Caki2 (cell line): ENCODE data around the gene HNRNPD. TPM values are rescaled to one million over a fixed set of nuclear protein-coding genes. Genes with fewer than 3 reads are reported as not detected.
"Not testable (repeated sequence)": the region's sequence is repeated elsewhere in the genome, so short reads cannot be mapped to it uniquely, and the experiment has no call there.

ENCODE experiments used
- DNase-seq: peaks from one replicate; pipeline ENCODE4 v3.0.0-alpha.2; 2015; ENCODE audit warnings: low read depth
- in situ Hi-C: cut with HindIII; loops from 2 replicates; pipeline ENCODE4 v1.10.0; 2016; ENCODE audit warnings: low sequenced_read_pairs, low pct_unique_long_range_greater_than_20kb, mixed read lengths
- total RNA-seq: library from RNA; depleted of rRNA; stranded (reverse); fragments of >200 nt; shearing (Covaris generic); gene quantifications from 2 replicates; pipeline ENCODE4 v1.2.3, GENCODE V29; 2014; ENCODE audit warnings: low replicate concordance; rRNA removed

The HNRNPD gene, protein sequence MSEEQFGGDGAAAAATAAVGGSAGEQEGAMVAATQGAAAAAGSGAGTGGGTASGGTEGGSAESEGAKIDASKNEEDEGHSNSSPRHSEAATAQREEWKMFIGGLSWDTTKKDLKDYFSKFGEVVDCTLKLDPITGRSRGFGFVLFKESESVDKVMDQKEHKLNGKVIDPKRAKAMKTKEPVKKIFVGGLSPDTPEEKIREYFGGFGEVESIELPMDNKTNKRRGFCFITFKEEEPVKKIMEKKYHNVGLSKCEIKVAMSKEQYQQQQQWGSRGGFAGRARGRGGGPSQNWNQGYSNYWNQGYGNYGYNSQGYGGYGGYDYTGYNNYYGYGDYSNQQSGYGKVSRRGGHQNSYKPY
- 24.0 and 42.8 TPM in 2 replicates for total RNA-seq

DNA sequence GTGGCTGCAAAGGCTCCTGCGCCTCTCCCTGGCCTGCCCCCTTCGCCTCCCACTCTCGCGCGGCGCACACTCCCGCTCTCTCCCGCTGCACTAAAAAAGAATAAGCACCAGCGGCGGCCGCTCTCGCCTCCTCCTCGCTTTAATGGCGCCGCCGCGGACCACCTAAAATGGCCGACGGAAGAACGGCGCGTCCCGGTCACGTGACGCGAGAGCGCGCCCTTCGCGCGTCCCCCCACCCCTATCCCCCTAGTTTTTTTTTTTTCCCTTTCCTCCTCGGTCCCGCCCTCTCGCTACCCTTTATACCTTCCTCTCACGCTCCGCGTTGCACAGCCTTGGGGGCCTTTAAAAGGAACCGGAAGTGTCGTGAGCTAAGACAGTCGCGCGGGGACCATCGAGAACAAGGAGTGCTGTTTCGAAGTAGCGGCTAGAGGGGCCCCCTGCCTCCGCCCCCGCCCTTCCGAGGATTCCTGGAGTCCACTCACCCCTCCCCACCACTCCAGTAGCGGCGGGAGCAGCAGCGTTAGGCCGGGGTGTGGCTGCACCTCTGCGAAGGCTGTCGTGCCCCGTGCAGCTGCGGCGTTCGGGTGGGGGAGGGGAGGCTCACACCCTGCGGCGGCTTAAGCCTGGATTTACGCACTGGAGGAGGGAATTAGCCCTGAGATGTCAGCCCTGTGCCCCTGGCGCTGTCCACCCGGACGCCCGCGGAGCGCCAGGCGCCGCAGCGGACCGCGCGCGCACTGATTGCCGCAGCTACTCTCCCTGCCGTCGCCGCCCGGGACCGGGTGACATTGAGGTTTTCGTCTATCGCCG is at the start of gene HNRNPD:
Gene HNRNPD, minus strand, starts transcription at position 176 of the 810 bp plus-strand sequence. CDS start 313 bp downstream, outside the sequence.
- peak; percentile 99 for DNase-seq
- in situ Hi-C loops = loop anchor here (10.0 kb wide), 1 partner anchor 51 kb away; no protein-coding TSS in a partner anchor

DNA sequence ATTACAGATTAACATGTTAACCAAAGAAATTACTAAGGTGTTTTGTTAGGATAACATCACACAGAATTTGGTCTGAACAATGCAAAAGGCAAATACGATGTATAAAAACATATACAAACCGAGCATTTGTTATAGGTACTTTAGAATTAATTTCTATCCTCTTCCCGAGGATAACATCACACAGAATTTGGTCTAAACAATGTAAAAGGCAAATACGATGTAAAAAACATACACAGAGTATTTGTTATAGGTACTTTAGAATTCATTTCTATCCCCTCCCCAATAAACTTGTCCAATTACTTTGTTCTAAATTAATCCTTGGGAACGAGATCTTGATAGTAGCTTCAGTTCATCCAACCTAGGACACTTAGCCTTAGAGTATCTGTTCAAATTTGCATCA is 48.8 kb upstream of the HNRNPD start:
- in situ Hi-C loops = loop anchor here (10.0 kb wide), 1 partner anchor 48 kb away; the partner anchor contains the start of gene HNRNPD
- DNase-seq = no peak

DNA sequence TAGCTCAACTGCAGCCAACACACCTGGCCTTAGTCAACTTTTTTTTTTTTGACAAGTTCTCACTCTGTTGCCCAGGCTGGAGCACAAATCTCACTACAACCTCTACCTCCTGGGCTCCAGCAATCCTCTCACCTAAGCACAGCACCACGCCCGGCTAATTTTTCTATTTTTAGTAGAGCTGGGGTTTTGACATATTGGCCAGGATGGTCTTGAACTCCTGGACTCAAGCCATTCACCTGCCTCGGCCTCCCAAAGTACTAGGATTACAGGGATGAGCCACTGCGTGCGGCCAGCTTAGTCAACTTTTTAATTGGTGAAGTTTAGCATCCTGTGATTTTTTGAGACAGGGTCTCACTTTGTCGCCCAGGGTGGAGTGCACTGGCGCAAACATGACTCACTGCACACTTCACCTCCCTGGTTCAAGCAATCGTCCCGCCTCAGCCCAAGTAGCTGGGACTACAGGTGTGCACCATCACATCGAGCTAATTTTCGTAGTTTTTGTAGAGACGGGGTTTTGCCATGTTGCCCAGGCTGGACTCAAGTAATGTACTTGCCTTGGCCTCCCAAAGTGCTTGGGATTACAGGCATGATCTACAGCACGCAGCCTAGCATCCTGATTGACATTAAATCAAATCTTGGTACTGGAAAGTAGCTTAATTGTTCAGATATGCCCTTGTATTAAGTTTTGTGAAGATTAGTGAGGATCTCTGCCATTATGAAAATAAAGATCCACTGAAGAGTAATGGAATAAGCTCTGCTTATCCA is 48.2 kb upstream of the HNRNPD start:
- in situ Hi-C loops = loop anchor here (10.0 kb wide), 1 partner anchor 47 kb away; the partner anchor contains the start of gene HNRNPD
- DNase-seq = no peak

GRCh38 chr4:82419451-82419850 is 45.7 kb upstream of the HNRNPD start:
- in situ Hi-C loops = no loop called here
- no peak for DNase-seq

- in situ Hi-C loops = no loop called here
- no peak for DNase-seq
Measured at GRCh38 chr4:82415922-82416365, 42.2 kb upstream of the HNRNPD start.

DNA sequence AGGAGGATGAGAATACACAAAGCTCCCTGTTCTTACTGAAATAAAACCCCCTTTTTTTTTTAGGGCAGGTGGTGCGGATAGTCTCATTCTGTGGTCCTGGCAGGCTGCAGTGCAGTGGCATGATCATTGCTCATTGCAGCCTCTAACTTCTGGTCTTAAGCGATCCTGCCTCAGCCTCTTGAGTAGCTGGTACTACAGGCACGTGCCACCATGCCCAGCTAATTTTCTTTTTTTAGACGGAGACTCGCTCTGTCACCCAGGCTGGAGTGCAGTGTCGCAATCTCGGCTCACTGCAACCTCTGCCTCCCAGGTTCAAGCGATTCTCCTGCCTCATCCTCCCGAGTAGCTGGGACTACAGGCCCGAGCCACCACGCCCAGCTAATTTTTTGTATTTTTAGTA is 41.3 kb upstream of the HNRNPD start:
- DNase-seq, in situ Hi-C loops: not testable (repeated sequence)

DNA sequence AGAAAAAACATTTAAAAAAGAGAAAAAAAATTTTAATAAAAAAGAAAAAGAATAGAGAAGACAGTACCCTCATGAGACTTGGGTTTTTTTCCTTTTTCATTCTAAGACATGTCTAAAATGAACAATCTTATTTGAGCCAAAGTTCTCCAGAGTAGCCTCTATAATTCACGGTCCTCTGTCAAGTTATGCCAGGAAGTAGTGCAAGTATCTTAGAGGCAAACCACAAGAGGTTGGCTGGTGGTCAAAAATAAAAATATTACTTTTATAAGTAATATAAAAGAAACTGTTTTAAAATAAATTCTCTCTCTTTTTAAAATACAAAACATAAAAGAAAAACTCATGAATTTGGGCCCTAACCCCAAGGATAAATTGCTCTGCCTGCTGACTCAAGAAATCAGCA is 29.9 kb upstream of the HNRNPD start:
- in situ Hi-C loops = no loop called here

DNA sequence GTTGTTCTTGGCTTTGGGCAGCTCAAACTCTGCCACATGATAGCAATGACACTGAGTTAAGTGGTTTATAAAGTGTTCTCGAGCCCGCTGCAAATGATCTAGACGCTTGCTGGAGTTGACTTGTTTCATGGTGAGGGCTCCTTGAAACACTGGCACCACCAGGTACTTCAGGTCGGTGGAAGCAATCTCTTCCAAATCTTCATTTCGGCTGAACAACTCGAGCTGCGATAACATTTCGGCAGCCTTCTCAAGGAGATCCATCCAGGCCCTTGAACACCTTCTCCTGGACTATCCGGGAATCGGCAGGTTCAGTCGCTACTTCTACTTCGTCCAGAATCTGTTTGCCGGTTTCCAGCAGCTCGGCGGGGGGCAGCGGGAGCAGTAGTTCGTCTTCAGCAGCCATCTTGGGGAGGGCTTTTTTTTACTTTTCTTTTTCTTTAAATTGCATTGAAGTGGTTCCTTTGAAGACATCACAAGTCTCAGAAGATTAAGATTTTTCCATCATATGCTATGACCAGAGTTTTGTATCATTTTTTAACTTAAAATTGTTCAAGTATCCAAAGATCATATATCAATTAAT is 28.5 kb upstream of the HNRNPD start:
- in situ Hi-C loops = no loop called here
- DNase-seq = no peak

More for the DNA sequence above, 29.9 kb upstream of the HNRNPD start:
- DNase-seq = no peak

DNA sequence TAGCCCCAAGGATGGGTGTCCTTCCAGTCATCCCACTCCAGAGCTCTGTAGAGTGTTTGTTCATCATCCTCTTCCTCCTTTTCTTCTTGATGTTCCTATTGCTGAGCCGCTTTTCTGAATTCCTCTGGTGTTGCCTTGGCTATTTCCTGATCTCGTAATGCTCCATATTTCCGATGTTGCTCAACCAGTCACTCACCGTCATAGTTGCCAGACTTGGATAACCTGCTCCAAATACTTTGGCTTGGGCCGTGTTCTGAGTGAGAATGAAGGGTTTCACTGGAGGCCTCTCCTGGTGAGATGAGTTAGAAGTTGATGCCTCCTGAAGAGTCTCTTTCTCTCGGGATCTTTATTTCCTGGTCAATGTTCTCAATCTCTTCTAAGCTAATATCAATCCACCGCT is 27.8 kb upstream of the HNRNPD start:
- in situ Hi-C loops = no loop called here
- no peak for DNase-seq

DNA sequence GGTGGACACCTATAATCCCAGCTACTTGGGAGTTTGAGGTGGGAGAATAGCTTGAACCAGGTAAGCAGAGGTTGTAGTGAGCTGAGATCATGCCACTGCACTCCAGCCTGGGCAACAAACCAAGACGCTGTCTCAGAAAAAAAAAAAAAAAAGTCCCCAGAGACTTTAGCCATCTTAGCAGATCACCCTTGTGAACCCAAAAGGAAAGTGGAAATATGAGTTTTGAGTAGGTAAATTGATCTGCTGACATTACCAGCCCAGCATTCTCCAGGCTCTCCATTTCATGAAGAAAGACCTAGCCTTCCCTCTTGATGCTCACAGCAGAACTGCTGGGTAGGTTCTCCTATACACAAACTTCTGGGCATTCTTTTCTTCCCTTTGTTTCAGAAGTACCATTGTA is 24.5 kb upstream of the HNRNPD start:
- in situ Hi-C loops = no loop called here
- DNase-seq = no peak

- no peak for DNase-seq
- in situ Hi-C loops = no loop called here
Measured at GRCh38 chr4:82397527-82397926, 23.7 kb upstream of the HNRNPD start.

GRCh38 chr4:82394896-82395295 is 21.1 kb upstream of the HNRNPD start:
- DNase-seq = peak; percentile 80

GRCh38 chr4:82390061-82390460 is 16.3 kb upstream of the HNRNPD start:
- DNase-seq, in situ Hi-C loops: not testable (repeated sequence)

More at GRCh38 chr4:82394896-82395295, 21.1 kb upstream of the HNRNPD start:
- in situ Hi-C loops = no loop called here

- in situ Hi-C loops = no loop called here
- DNase-seq = no peak
Measured at GRCh38 chr4:82388405-82388804, 14.6 kb upstream of the HNRNPD start.

DNA sequence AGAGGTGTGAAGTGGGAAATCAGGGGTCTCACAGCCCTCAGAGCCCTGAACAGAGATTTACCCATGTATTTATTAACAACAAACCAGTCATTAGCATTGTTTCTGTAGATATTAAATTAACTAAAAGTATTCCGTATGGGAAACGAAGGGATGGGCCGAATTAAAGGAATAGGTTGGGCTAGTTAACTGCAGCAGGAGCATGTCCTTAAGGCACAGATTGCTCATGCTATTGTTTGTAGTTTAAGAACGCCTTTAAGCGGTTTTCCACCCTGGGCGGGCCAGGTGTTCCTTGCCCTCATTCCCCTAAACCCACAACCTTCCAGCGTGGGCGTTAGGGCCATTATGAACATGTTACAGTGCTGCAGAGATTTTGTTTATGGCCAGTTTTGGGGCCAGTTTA is 12.5 kb upstream of the HNRNPD start:
- in situ Hi-C loops = not testable (repeated sequence)

DNA sequence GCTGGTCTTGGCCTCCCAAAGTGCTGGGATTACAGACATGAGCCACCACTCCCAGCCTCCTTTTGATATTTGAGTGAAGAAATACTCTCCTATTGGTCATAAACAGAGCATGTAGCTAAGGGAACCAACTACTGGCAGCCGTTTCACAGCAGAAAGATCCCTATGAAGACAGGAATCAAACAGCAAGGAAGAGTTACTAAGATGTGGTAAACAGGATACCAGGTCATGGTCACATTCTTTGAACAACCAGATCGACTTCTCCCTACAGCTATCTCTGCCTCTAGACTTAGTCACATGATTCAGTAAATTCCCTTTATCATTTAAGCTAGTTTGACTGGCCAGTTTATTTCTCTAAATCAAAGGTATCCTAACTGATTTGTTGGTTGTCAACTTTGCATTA is 9.0 kb upstream of the HNRNPD start:
- in situ Hi-C loops = no loop called here
- DNase-seq = no peak

More for the DNA sequence above, 12.5 kb upstream of the HNRNPD start:
- not testable (repeated sequence) for DNase-seq

GRCh38 chr4:82381661-82382296 is 8.0 kb upstream of the HNRNPD start:
- in situ Hi-C loops = no loop called here
- DNase-seq = no peak
